ENCODE measurements around the gene IL6R. TPM values are rescaled to one million over a fixed set of nuclear protein-coding genes. Genes with fewer than 3 reads are reported as not detected.

The IL6R gene
- total RNA-seq, 1 experiment from 2014 or later = 22.8 TPM

- peaks cover 98% of the 10 kb centered on the region for H3K36me3 Mint-ChIP-seq (ENCODE audit: insufficient read depth, unreplicated experiment)
- no peaks in the 10 kb centered on the region for H3K9me3 Mint-ChIP-seq (ENCODE audit: unreplicated experiment)
- no TSS peak for BruUV-seq (replicated peaks)
- no peaks in the 10 kb centered on the region for H3K27me3 Mint-ChIP-seq (ENCODE audit: insufficient read depth, unreplicated experiment)
- ChIA-PET CTCF (interaction anchor here (0.6 to 1.0 kb wide), 2 partner anchors 14 to 423 kb away, joined by 3 read pairs; no protein-coding TSS in a partner anchor), POLR2A (interaction anchor here (1.1 to 26.0 kb wide), 2 partner anchors 22 to 28 kb away, joined by 3 to 1077 read pairs; partner anchors contain the start of gene IL6R)
- H3K27ac Mint-ChIP-seq (ENCODE audit: low read depth, unreplicated experiment) = peak overlapping the region; percentile 49
- H3K4me3 Mint-ChIP-seq (ENCODE audit: unreplicated experiment) = no peak overlapping the region
- TF ChIP-seq CTCF (IDR thresholded peaks at IDR 0.05; ENCODE audit: unreplicated experiment) = no peak
- no peak for DNase-seq (ENCODE audit: unreplicated experiment)
- intact Hi-C loops (cut with micrococcal nuclease) = no loop called here
- H3K4me1 Mint-ChIP-seq (ENCODE audit: insufficient read depth, unreplicated experiment) = peaks cover 35% of the 10 kb centered on the region
Measured at GRCh38 chr1:154440036-154440804, 35.1 kb downstream of the IL6R start.

- intact Hi-C loops (cut with micrococcal nuclease) = no loop called here
- no peak for DNase-seq (ENCODE audit: unreplicated experiment)
- CTCF ChIA-PET = interaction anchor here (0.7 to 2.2 kb wide), 5 partner anchors 8 to 107 kb away, joined by 3 to 8 read pairs (median 4); no protein-coding TSS in a partner anchor
- no peaks in the 10 kb centered on the region for H3K9me3 Mint-ChIP-seq (ENCODE audit: unreplicated experiment)
- H3K4me3 Mint-ChIP-seq (ENCODE audit: unreplicated experiment) = no peak overlapping the region
- peak overlapping the region; percentile 2 for H3K27ac Mint-ChIP-seq (ENCODE audit: low read depth, unreplicated experiment)
- no peaks in the 10 kb centered on the region for H3K27me3 Mint-ChIP-seq (ENCODE audit: insufficient read depth, unreplicated experiment)
- POLR2A ChIA-PET = interaction anchor here (1.1 to 1.8 kb wide), 4 partner anchors 8 to 35 kb away, joined by 3 to 5 read pairs (median 4); no protein-coding TSS in a partner anchor
- no TSS peak for BruUV-seq (replicated peaks)
- TF ChIP-seq CTCF (IDR thresholded peaks at IDR 0.05; ENCODE audit: unreplicated experiment) = no peak
- peaks cover 98% of the 10 kb centered on the region for H3K36me3 Mint-ChIP-seq (ENCODE audit: insufficient read depth, unreplicated experiment)
- peaks cover 41% of the 10 kb centered on the region for H3K4me1 Mint-ChIP-seq (ENCODE audit: insufficient read depth, unreplicated experiment)
Measured at GRCh38 chr1:154441241-154441888, 36.2 kb downstream of the IL6R start.

- peaks cover 98% of the 10 kb centered on the region for H3K36me3 Mint-ChIP-seq (ENCODE audit: insufficient read depth, unreplicated experiment)
- POLR2A ChIA-PET = interaction anchor here (1.1 to 1.8 kb wide), 6 partner anchors 9 to 36 kb away, joined by 3 to 6 read pairs (median 4); no protein-coding TSS in a partner anchor
- H3K27me3 Mint-ChIP-seq (ENCODE audit: insufficient read depth, unreplicated experiment) = no peaks in the 10 kb centered on the region
- peaks cover 41% of the 10 kb centered on the region for H3K4me1 Mint-ChIP-seq (ENCODE audit: insufficient read depth, unreplicated experiment)
- CTCF ChIA-PET = interaction anchor here (0.6 to 2.2 kb wide), 6 partner anchors 9 to 583 kb away, joined by 3 to 8 read pairs (median 4); no protein-coding TSS in a partner anchor
- H3K27ac Mint-ChIP-seq (ENCODE audit: low read depth, unreplicated experiment) = peak overlapping the region; percentile 2
- BruUV-seq (replicated peaks) = no TSS peak
- DNase-seq (ENCODE audit: unreplicated experiment) = no peak
- intact Hi-C loops (cut with micrococcal nuclease) = no loop called here
- peak; percentile 53 for TF ChIP-seq CTCF (IDR thresholded peaks at IDR 0.05; ENCODE audit: unreplicated experiment)
- no peak overlapping the region for H3K4me3 Mint-ChIP-seq (ENCODE audit: unreplicated experiment)
- no peaks in the 10 kb centered on the region for H3K9me3 Mint-ChIP-seq (ENCODE audit: unreplicated experiment)
Measured at GRCh38 chr1:154442006-154442740, 37.0 kb downstream of the IL6R start.
